Activated T-helper 17 cell treated with anti-CD3 and anti-CD28 coated beads, Interleukin-2, amount 50 U/mL, for 72 hours (primary cell): Measurements from ENCODE around the gene RAF1. TPM values are rescaled to one million over a fixed set of nuclear protein-coding genes. Genes with fewer than 3 reads are reported as not detected.

Experiments used
- total RNA-seq, 2 donors: library from RNA; stranded (reverse); gene quantifications; one replicate each; pipeline ENCODE4 v1.2.3, GENCODE V29; 2022

RAF1 gene
- total RNA-seq, 2 donors from 2014 or later: 91.5 to 97.3 TPM

Other genes with a start within 250 kb of the RAF1 start
- 10 to 100 TPM in 1 of 2 donors, 1 to 10 TPM in 1; 8.9 to 20.2 TPM for gene TSEN2, start 179.6 kb downstream of the RAF1 start, total RNA-seq
- gene MKRN2OS, start 118.6 kb downstream of the RAF1 start, total RNA-seq: not detected
- 10 to 100 TPM; 17.2 to 25.8 TPM for gene MKRN2, start 107.0 kb downstream of the RAF1 start, total RNA-seq
- gene TMEM40, start 95.1 kb upstream of the RAF1 start, total RNA-seq: not detected
- gene CAND2, start 132.6 kb upstream of the RAF1 start, total RNA-seq: under 1 TPM; 0.19 to 0.85 TPM
- gene RPL32, start 177.4 kb upstream of the RAF1 start, total RNA-seq: 1,000 to 10,000 TPM; 2,210 to 2,773 TPM